DMS53 (cell line): ENCODE results near the gene NHSL1.

Experiments
- DNase-seq: peaks from one replicate; lab custom pipeline; 2025; lab: John Stamatoyannopoulos, UW

NHSL1 gene

DNA sequence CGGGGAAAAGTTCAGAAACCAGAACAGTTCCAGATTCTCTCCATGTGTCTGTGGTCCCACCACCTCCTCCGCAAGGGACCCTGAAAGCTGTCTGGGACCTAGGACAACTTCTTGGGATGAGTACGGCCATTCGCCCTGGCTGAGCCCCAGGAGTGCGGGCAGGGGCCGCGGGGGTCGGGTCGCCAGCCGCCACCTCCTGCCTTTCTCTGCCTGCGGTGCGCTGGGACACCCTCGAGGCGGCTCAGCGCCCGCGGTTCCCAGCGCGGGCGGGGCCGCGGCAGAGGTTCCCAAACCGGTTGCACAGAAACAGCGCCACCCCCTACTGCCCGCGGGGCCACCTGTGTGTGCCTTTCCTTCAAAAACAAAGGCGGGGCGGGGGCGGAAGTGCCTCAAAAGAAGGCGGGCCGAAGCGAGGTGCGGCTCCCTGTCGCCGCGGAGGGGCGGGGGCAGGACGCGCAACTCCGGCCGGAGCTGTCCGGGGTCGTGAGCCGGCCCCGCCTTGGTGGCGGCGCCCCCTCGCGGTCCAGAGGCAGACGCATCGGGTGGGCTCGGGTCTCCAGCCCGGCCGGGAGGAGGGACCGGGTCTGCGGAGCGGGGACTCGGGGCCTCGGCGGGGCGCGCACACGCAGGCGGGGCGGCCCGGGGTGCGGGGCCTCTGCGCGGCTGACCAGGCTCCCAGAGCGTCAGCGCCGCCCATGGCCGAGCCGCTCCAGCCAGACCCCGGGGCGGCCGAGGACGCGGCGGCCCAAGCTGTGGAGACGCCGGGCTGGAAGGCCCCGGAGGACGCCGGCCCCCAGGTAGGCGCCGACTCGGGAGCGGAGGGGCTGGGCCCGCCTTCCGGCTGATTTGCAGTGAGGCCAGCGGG lies 95.3 kb downstream of the NHSL1 start, which contains the start of gene HEBP2:
Gene HEBP2, plus strand, starts transcription at position 423 of the 865 bp plus-strand sequence. Its CDS starts 273 bp downstream, at position 696.
- peak; percentile 96 for DNase-seq

DNA sequence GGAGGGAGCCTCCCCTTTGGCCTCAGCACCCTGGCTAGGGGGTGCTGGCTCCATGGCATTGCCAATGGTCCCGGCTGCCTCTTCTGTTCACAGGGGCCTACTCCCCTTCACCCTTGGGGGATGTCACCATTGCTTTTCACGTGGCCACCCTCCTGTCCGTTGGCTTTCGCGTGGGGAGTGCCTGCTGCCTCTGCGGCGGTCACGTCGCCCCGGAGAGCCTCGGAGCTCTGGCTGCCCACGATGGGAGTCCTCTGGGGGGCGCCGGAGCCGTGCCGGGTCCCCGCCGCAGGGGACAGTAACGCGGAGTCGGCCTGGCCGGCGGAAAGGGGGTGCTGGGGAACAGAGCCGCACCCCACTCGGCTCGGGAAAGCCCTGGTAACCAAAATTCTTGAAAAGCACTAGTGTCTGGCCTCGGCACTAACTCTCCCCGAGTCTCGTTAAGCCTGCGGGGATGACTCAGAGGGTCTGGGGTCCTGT lies 95.9 kb downstream of the NHSL1 start:
- DNase-seq: peak; percentile 48

DNA sequence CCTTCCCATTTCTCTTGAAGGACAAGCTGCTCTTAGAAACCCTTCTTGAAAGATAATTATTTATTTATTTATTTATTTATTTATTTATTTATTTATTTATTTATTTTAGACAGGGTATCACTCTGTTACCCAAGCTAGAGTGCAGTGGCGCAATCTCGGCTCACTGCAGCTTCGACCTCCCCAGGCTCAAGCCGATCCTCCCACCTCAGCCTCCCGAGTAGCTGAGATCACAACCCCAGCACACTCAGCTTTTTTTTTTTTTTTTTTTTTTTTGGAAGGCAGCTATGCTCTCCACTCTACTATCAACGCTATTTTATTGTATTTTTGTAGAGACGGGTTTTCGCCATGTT lies 96.5 kb downstream of the NHSL1 start:
- no peak for DNase-seq

DNA sequence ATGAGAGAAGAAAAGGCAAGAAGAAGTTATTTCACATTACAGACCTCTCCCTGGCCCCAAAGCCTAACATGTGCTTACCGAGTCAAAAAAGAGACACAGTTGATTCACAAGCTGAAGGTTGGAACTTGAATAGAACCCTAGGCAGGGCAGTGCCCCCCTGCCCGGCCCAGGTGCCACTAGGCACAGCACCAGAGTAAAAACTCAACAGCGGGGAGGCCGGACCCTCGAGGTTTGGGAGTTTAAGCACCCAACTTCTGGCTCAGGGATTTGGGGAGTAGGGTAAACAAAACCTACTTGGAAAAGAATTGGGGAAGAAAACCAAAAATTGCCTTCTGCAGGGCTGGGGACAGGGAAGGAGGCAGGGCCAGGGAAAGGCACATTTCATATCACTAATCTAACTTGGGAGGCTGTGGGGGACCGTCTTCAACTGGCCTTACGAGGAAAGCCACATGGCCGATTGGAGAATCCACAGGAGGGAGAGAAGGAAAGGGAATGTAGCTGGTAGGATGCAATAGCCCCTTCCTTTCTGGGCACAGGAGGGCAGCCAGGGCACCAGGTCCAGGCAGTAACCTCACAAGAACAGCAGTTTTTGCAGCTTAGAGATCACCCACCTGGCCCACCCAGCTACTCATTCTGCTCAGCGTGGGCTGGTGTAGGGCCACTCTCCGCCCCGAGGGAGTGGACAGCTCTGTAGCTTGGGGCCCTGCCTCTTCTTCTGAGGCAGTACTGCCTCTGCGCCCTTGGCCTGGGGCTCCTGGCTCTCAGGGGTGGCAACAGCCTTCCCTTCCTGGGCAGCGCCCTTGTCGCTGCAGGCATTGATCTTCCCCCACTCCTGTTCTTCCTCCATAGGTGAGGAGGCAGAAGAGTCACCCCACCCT lies 97.1 kb downstream of the NHSL1 start:
- DNase-seq: no peak

DNA sequence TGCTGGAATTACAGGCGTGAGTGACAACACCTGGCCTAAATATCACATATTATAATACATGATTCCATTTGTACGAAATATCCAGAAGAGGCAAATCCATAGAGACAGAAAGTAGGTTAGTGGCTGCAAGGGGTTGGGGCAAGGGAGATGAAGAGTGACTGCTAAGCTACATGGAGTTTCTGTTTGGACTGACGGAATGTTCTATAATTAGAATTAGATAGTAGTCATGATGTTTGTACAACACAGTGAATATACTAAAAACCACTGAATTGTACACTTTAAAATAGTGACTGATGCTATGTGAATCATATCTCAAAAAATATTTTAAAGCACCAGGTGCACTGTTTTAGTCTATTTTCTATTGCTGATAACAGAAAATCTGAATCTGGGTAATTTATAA lies 99.0 kb downstream of the NHSL1 start:
- no peak for DNase-seq

DNA sequence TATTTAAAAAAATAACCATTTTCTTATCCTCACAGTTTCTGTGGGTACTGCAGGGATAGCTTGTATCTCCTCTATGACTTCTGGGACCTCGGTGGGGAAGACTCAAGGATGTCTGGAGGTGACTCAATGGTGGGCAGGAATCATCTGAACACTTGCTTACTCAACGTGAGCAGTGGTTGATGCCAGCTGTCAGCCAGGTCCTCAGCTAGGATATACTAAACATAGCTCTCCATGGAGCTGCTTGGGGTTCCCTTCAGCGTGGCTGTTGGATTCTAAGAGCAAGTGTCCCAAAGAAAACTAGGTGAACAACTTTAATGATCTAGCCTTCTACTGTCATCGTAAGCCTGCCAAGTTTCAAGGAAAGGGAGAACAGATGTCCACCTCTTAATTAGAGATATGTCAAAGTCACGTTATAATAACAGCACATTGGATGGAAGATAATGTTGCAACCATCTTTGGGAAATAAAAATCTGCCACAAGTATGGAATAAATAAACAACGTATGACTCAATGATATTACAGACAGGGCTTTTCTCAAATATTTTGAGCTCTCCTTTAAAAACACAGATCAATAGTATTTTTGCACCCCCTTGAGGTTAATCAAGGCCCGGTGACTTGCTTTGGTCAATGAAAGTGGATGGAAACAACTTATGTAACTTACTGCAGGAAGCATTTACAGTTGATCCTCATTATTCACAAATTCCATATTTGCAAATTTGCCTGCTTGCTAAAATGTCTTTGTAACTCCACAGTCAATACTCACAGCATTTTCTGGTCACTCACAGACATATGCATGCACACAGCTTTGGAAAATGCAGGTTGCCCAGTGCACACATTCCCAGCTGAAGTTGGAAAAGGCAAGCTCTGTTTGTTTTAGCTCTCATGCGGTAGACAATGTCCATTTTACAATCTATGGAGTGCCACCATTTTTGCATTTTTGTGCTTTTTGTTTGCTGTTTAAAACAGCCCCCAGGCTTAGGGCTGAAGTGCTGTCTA lies 101.9 kb downstream of the NHSL1 start:
- DNase-seq: peak; percentile 13

DNA sequence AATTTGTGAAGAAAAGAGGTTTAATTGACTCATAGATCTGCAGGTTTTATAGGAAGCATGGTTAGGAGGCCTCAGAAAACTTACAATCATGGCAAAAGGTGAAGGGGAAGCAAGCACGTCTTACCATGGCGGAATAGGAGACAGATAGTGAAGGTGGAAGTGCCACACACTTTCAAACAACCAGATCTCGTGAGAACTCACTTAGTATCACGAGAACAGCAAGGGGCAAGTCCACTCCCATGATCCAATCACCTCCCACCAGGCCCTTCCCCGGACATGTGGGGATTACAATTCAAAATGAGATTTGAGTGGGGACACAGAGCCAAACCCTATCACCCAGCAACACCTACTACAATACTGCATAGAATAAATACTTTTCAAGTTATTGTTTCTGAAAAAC lies 102.6 kb downstream of the NHSL1 start:
- DNase-seq: no peak

DNA sequence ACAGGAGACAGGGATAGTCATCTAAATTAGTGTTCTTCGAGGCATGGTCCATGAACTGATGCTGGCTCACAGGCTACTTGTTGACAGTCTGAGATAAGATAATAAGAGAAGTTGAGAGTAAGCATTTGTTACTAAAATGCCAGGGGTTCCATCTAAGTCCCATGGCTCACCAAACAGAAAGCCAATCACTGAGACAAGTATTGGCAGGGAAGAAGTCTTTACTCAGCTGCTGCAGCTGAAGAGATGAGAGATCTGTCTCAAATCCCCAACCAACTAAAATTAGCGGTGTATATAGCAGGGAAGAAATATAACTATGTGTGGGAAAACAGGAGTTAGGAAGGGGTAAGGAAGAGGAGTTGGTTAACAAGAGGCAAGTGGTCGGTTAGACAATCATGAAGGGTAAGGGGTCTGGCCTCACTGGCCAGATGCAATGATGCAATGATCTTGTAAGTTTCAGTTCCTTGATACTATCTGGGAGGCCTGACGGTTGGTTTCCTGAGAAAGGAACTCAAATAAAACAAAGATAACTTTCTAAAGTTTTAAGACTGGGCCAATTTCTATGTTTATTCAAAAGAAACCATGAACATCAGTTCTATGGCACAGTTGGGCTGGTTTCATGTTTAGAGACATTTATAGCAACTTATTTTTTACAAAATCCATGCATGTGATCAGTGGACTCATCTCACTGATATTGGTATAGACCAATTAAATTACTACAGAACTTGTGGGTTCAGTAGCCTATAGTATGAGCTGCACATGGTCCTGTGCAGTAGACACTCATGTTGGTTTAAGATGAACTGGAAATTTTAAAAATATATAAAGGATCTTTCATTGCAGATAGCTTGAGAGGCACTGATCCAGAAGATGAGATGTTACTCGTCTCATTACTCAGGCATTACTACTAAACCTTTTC lies 105.2 kb downstream of the NHSL1 start:
- DNase-seq: no peak

DNA sequence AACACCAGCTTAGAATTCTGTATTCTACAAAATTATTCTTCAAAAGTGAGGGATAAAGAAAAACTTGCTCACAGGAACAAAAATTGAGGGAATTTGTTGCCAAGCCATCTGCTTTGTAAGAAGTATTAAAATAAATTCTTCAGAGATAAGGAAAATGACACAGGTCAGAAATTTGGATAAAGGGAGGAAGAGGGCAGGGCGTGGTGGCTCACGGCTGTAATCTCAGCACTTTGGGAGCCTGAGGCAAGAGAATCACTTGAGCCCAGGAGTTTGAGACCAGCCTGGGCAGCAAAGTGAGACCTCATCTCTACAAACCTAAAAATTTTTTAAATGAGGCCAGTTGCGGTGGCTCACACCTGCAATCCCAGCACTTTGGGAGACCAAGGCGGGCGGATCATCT lies 109.7 kb downstream of the NHSL1 start:
- no peak for DNase-seq

DNA sequence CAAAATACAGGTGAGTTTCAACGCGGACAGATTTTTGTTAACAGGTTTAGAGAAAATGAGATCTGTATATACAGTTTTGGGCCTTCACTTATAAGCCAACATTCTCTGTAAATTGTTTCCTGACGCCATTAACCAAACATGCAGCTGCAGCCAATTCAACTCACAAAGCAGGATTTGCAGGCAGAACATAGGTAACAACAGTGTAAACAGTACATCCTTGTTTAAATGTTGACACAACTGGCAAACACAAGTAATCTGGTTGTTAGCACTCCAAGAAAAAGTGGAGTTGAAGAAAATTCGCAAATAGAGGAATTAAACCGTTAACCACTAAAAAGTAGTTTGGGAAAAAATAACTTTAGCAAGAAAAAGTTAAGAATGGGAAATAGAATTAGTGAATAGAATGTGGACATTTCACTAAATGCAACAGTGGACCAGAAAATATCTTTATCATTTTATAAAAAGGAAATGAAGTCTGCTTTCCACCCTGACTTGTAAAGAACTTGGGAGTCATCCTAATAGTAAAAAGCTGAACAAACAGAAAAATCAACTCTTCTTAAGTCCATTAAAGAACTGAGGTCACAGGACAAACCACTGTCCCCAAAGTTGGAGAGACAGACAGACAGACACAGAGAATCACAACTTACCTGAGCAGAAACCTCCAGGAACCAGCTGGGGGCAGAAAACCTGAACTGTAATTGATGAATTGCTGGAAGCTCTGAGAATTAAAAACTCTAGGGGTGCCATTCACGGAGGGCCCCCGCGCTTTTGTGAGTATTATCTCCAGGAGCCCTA lies 111.5 kb downstream of the NHSL1 start:
- peak; percentile 91 for DNase-seq

DNA sequence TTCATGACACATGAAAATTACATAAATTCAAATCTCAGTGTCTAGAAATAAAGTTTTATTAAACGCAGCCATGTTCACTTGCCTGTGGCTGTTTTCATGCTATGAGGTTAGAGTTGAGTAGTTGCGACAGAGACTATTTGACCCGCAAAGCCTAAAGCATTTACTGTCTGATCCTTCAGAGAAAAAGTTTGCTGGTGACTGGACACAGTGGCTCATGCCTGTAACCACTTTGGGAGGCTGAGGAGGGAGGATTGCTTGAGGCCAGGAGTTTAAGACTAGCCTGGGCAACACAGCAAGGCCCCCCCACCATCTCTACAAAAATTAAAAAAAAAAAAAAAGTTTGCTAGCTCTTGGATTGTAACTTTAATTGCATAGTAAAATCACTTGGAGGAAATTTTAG lies 112.4 kb downstream of the NHSL1 start:
- DNase-seq: no peak

DNA sequence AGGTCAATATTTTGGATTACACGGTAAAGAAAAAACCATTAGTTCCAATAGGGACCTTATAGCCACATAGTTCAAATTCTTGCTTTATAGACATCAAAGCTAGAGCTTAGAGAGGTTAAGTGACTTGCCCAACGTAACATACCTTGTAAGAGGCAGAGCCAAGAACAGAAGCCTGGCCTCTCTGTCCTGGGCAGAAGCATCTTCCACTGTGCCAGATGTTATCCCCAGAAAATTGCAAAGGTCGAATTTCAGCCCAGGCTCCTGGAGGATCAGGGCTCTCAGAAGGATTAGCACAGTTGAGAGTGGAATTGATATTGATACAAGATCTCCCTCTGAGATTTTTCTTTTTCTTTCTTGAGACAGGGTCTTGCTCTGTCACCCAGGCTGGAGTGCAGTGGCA lies 115.5 kb downstream of the NHSL1 start:
- no peak for DNase-seq

DNA sequence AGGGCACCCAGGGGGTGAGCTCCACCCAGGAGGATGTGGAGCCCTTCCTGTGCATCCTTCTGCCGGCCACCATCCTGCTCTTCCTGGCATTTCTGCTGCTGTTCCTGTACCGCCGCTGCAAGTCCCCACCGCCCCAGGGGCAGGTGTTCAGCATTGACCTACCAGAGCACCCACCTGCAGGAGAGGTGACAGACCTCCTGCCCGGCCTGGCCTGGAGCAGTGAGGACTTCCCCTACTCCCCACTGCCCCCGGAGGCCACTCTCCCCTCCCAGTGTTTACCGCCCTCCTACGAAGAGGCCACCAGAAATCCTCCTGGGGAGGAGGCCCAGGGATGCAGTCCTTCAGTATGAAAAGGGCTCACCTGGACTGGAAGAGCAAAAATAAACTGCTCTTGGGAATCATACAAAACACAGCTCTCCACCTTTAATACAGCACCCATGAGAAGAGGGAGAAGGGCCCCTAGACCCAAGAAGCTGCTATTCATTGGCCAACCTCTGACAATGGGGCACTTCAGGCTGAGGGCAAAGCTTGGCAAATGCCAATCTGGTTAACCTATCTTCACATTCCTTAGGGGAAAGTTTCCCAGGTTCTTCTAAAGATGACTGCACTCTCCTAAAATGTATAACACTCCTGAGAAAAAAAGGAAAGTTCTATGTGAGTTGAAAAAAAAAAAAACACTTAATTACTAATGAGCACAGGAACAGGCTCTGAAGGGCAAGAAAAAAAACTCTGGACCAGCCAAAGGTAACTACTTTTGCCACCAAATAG lies 116.6 kb downstream of the NHSL1 start:
- peak; percentile 12 for DNase-seq

DNA sequence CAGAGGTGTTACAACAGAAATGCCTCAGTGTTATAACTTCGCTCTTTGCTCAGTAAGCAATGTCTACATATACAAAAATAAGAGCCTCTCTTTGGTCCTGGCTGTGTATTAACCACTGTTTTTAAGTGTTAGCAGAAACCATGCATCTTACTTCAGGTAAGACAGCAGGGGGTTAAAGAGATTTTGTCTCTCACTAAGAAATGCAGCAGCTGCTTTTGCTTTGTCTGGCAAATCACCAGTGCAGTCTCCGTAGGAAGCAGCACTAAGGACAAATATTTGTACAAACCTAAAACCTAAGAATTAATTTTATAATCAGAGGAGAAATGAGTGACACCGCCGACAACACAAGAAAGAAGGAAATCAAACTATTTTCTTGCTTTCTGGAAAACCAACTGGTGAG lies 120.8 kb downstream of the NHSL1 start:
- no peak for DNase-seq

DNA sequence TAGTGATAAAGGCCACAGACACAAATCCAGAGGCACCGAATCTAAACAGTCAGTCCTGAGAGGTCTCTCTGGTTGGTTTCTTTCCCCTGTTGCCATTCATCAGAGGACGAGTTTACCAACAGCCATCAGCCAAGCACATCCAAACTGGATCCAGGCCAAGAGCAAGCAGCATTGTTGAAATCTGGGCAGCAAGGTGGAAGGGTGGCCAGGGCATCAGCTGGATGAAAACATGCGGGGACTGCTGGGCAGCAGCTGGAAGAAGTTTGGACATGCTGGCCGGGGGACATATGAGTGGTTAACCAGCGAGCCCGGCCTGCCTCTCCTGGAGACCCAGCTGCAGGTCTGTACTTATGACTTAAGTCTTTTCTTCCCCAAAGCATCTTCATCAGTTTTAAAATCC lies 121.5 kb downstream of the NHSL1 start, which contains the start of gene SMIM28:
Gene SMIM28, plus strand, starts transcription at position 62 of the 400 bp plus-strand sequence. Its CDS starts 168 bp downstream, at position 230.
- DNase-seq: no peak

DNA sequence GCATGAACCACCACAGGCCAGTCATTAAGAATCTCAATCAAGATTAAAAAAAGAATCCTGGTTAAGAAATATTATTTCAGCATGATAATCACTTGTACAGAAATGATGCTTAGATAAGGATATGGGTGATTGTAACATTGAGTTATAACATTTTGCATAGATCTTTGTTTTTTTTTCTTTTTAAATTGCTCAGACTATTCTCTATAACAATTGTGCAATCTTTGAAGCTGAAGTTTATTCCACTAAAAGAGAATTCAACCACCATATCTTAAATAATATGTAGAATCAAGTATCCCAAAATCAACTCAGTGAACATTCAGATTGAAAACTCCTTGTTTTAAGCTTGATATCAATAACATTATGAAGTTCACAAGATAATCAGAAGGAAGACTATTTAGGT lies 122.3 kb downstream of the NHSL1 start:
- no peak for DNase-seq

DNA sequence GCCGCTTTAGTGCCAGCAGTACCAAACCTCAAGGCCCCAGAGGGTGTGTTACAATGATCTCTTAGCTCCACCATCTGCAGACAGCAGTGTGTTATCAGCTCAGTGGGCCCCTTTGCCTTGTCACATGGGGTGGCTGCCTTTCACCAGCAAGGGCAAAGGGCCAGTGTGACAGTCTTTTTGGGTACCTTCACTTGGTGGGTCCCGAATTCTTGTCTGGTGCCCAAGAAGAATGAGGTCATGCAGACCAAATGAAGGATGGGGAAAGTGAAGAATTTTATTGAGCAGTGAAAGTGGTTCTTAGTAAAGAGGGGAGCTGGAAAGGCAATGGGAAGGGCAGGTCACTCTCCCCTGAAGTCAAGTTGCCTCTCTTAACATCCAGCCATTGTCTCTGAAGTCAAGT lies 124.5 kb downstream of the NHSL1 start:
- no peak for DNase-seq

DNA sequence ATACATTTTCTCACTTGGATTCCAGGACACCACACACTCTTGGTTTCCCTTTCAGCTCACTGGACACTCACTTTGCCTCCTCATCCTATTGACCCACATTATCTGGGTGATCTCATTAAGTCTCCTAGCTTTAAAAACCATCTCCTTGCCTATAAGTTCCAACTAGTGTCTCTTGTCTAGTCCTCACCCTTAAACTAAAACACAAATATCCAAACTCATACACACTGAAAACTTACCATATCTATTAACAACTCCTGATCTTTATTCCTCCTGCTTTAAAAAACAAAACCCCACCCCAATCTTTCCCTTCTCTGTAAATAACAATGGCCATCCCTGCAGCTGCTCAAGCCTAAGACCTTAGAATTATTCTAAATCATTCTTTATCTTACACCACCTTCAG lies 125.1 kb downstream of the NHSL1 start:
- no peak for DNase-seq
